H1 (cell line): Measurements from ENCODE around the gene SMIM29.

Source experiments
- EP300 ChIP-seq, 2 experiments: IDR thresholded peaks; 1 replicate in 1 of 2; 2 replicates in 1 of 2; pipeline ENCODE4 v1.6.1; 2011 to 2012; ENCODE audit warnings: low read depth in 2 of 2, low read length in 2 of 2, mild to moderate bottlenecking in 2 of 2, borderline replicate concordance in 1 of 2, inconsistent platforms in 1 of 2, moderate library complexity in 1 of 2
- EZH2 ChIP-seq: fragments of 200-600 bp; sonication (generic); IDR thresholded peaks from 2 replicates; pipeline ENCODE4 v1.7.1; 2012; ENCODE audit warnings: low read depth, mild to moderate bottlenecking, moderate library complexity, low read length, inconsistent platforms; ENCODE audit not compliant: severe bottlenecking
- HDAC2 ChIP-seq, 2 experiments: fragments of 300-600 bp in 1 of 2; sonication (generic) in 1 of 2; IDR thresholded peaks; 2 replicates each; pipeline ENCODE4 v1.6.1; 2011 to 2012; ENCODE audit warnings: low read depth in 2 of 2, low read length in 2 of 2, mild to moderate bottlenecking in 2 of 2, moderate library complexity in 2 of 2, borderline replicate concordance in 1 of 2, inconsistent platforms in 1 of 2
- POLR2AphosphoS5 ChIP-seq: IDR thresholded peaks from 2 replicates; pipeline ENCODE4 v1.6.1; 2011; ENCODE audit warnings: low read depth, low read length
- RFX5 ChIP-seq: IDR thresholded peaks from 2 replicates; pipeline ENCODE4 v1.6.1; 2011; ENCODE audit warnings: low read depth, low read length, improper control_type of control experiment, borderline replicate concordance
- TAF1 ChIP-seq: IDR thresholded peaks from 2 replicates; pipeline ENCODE4 v1.6.1; 2011; ENCODE audit warnings: mild to moderate bottlenecking, low read depth, low read length
- TCF12 ChIP-seq: IDR thresholded peaks from 2 replicates; pipeline ENCODE4 v1.6.1; 2011; ENCODE audit warnings: low read depth, mild to moderate bottlenecking, low read length

- no peak for TF ChIP-seq TAF1
- TF ChIP-seq TCF12, result no peak
- TF ChIP-seq EP300 (IDR thresholded peaks at IDR 0.05; ENCODE audit: borderline replicate concordance in 1 of 2, low read depth in 2 of 2, low read length in 2 of 2), result no peak
- TF ChIP-seq EZH2, result no peak
- TF ChIP-seq POLR2AphosphoS5, result no peak
- no peak for TF ChIP-seq RFX5
- TF ChIP-seq HDAC2 (IDR thresholded peaks at IDR 0.05; ENCODE audit: borderline replicate concordance in 1 of 2, low read depth in 2 of 2, low read length in 2 of 2), result no peak
These were observed 40.9 kb downstream of the SMIM29 start for GRCh38 chr6:34207695-34208443.
